ENCODE measurements around the gene CABP2.

Gene CABP2

DNA sequence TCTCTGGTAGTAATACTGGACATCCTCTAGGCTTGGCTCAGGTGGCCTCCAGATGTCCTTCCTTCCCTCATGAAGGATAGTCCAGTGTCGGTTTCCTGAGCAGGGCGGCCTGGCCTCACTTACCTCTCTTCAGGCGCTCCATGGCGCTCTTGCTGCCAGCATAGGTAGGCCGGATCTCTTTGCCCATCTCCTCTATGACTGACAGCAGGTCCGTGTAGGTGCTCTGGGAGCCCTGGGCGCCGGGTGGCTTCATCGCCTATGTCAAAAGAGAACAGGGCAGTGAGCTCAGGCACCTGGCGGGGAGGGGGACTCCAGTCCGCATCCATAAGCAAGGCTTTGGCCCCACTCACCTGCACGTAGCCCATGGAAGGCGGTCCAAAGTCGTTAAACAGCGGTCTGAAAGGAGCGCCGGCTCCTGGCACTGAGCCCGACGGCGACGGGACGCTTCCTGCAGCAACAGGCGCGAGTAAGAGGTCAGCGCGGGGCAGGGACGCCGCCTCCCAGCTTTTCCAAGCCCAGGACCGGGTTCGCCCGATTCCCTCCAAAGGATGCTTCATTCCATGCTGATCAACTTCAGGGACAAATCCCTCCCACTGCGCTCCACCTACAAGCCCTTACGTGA lies 15.9 kb downstream of the CABP2 start:
- DNase-seq: no peak

DNA sequence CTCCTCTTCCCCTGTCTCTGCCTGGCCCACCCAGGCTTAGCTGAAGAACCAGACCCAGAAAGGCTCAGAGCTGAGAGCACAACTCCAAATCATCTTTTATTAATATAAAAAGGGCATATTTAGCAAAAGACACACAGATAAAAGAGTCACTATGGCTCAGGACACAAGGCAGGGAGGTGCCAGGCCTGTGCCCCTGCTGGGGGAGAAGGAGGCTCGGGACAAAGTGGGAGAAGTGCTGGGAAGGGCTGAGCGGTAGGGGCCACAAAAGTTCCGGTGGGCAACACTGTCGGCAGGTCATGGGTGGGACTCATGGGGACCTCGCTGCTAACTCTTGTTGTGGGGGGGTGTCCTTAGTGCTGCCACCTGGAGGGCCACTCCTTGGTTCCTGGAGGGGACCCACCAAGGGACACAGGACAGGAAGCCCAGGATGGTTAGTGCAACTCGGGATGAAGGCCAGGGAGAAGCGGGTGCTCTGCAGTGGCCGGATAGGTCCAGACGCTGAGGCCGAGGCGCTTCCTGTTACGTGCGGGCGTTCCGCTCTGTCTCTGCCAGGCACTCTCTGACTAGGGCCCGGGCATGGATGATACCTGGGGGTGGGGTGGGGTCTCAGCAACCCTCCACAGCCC lies 16.7 kb downstream of the CABP2 start:
- DNase-seq: no peak

DNA sequence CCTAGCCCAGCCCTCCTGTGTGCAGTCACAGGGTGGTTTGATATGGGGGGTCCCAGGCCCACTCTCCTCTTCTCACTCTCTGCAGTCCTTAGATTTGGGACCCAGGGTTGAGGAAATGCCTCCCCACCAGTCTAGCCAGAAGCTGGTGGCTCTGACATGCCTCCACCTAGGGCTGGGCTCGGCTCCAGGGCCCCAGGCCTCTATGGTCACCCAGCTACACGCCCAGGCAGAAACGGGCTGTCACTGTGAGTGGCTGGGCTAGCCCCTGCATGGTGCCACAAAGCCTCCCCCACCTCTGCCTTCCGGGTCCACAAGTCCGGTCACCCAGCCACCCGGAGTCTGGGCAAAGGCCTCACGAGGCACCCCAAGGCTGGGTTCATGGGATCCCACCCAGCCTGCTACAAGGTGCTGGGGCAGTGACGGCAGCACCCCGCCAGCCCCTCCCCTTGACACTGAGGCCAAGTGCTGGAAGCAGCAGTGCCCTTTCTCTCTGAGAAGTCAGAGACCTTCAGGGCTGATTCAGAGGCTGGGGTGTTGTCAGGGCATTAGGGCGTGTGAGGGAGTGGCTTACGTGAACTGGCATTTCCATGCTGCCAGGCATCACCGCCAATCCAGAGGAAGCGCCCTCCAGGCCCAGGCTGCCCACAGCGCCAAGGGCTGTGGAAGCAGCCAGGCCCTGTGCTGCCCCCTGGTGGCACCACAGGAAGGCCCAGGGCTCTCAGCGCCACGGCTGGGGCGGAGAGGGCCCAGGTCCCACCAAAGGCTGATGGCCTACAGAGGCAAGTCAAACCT lies 17.4 kb downstream of the CABP2 start:
- DNase-seq: peak; percentile 84

DNA sequence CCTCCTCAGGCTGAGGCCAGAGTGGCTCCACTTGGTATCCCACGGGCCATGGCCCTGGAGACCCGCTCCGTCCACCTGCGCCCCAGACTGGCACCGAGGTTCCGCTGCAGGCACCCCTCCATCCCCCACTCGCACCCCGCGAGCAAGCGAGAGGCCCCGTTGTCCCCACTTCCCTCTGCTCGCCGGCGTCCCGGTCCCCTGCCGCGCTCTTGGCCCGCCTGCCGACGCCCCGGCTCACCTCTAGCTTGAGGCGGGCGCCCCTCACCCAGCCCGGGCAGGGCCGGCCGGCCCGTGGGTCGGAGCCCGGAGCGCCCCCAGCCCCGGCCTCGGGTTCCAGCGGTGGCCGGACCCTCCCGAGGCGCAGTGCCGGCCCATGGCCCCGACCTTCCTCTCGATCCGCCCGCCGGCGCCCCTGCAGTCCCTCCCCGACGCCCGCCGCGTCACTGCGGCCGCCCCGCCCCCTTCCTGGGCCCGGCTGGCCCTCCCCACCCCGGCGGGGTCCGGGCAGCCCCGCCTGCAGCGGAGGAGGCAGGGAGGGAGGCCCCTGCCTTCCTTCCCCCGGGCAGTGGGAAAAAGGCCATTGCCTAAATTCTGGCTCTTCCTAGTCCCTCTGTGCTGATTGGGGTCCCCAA lies 18.2 kb downstream of the CABP2 start, which contains the start of gene PITPNM1:
Gene PITPNM1, minus strand, starts transcription at position 414 of the 632 bp plus-strand sequence. CDS start 1,183 bp downstream, outside the sequence.
- peak; percentile 78 for DNase-seq

DNA sequence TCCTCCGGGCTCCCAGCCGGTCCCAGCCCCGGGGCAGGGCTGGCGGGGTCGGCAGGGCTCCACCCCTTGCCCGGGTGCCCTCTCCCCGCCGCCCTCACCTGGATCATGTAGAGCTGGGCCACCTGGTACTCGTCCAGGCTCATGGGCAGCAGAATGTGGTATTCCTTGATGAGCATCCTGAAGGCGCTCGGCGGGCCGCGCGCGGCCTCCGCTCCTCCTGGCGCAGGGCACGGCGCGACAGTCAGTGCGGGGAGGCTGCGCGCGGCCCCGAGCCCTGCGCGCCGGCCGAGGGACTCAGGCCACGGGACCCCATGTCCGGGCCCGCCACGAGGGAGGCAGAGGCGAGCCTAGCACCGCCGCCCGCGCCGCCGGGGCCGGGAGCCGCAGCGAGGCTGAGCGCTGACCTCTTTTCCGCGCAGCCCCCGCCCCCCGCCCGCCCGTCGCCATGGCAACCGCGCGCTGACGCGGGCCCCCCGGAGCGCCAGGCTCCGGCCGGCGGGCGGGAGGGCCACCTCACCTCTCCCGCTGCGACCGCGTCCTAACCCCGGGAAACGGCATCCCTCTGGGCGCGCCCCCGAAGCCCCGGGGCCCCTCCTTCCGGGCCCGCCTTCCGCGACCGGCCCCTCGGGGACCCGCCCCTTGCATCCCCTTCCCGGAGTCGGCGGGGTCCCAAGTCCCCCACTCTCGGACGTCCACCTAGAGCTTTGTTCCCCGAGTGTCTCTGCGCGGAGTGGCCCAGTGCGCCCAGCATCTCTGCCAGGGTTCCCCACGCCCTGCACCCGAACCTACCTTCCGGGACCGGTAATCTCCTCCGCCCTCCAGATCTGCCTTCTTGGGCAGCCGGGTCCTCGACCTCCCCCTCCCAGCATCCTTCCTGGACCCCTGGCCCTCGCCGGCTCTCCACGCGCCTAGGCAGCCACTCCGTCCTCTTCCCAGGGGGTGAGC lies 19.0 kb downstream of the CABP2 start:
- DNase-seq: no peak

DNA sequence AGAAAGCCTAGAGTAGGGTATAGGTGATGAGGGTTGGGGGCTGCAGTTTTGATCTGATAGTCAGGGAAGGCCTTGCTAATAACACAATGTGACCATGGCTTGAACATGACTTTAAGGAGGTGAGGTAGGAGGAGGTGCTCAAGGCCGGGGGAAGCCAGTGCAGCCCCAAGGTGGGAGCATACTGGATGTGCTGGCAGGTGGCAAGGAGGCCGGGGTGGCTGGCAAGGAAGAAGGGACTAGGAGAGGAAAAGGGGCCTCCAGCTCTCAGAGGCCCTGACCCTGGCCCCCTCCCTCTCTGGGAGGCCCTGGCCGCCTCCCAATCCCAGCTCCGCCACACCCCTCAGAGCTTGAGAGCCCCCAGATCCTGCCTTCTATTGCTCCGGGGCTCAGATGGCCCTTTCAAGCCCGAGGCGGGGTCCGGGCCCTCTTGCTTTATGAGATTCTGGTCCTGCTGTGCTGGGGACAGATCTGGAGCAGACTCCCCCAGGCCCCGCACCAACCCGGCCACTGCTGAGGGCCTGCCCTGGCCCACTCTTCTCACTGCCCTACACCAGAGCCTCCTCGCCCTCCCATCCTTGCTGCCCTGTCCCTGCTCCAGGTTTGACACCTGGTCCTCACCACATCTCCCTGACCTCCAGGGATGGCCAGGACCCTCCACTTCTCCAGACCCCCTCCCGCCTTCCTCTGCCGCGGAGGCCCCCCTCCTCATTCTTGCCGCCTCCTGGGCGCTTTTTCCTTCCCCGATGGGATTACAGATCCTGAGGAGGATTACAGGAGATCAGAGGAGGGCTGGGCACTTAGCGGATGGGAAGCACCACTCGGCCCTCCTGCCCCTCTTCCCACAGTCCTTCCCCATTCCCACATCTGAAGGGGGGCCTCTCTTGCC lies 19.9 kb downstream of the CABP2 start:
- no peak for DNase-seq

DNA sequence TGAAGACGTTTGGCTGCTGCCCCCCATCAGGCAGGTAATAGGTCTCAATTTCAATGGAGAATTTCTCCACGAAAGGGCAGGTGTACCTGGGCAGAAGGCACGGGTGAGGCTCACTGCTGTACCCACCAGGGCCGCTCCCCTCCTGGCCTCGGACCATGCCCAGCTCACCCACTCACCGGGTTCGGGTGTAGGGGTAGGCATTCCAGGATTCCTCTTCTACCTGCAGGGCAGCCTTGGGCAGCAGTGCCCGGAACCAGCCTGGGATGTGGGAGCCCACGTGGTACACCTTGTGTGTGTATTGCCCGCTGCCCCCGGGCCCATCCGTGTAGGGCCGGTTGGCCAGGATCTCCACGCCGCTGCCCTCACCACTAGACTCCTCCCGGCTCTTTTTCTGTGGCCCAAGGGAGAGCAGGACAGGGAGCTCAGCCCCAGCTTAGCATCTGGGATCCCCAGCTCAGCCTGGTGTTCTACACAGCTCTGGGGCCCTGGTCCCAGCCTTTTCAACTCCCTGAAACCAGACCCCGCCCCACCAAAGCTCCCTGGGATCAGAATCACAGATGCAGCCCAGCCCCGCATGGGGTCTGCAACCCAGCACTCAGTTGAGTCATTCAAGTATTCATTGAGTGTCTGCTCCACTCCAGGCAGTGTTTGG lies 20.8 kb downstream of the CABP2 start:
- DNase-seq: peak; percentile 24

DNA sequence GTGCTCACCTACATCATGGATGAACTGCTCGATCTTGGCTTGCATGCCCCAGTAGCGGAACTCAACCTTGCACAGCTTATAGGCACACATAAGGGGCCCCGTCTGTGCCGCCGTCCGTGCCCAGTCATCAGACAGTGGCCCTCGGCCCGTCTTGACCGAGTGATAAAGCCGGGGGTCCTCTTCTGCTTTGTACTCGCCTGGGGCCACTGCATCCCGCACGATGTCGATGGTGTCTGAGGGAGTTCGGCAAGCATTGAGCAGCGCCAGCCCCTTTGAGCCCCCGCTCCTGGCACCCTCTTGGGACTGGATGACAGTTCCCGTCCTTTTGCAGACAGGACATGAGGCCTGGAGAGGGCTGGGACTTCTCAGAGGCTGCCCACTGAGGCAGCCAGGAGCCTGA lies 21.4 kb downstream of the CABP2 start:
- DNase-seq: peak; percentile 26

DNA sequence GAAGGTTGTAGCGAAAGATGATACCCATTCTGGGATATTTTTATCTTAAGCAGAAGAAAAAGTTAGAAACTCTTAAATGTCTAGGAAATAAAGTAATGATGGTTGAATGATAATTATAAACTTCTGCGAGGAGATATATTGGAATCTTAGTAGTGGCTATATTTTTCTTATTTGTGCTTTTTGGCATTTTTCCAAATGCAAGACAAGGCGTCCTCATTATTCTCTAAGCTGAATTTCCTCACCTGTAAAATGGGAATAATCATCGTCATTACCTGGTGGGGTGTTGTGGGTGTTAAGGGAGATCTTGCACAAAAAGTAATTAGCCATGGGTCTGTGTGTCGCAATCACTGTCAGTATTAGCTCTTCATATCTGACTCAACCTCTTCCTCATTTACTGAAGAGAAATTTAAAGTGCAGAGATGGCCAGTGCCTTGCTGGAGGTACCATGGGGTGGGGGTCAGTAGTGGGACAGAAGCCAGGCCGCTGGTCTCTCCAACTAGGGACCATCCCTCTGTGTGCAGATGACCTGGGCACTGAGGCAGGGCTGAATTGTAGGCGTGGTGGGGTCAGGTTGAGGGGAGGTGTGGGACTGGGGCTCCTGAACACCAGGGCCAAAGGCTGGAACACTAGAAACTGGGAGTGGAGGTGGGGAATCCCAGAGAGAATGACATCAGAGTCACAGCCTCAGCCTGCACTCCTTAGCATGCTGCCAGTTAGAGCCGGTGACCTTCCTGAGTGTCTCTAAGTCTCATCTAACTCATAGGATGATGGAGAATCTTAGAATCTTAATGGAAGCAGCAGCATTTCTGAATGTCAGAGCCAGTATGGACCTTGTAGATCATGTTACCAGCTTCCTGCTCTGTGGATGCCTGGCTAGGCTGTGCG lies 22.2 kb downstream of the CABP2 start:
- DNase-seq: peak; percentile 17

DNA sequence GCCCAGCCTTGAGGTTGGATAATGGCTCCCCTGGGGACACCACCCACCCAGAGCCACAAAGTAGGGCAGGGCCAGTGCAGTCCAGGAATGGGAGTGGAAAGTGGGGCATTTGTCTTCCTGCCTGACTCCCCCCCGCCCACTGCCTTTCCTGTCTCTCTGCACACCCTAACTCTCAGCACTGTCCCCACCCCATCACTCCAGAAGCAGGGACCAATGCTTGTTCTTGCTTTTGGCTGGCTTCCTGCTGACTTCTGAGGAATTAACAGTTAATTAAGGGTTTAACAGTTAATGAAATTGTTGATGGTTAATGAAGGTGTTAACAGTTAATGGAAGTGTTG lies 22.8 kb downstream of the CABP2 start:
- DNase-seq: peak; percentile 38

DNA sequence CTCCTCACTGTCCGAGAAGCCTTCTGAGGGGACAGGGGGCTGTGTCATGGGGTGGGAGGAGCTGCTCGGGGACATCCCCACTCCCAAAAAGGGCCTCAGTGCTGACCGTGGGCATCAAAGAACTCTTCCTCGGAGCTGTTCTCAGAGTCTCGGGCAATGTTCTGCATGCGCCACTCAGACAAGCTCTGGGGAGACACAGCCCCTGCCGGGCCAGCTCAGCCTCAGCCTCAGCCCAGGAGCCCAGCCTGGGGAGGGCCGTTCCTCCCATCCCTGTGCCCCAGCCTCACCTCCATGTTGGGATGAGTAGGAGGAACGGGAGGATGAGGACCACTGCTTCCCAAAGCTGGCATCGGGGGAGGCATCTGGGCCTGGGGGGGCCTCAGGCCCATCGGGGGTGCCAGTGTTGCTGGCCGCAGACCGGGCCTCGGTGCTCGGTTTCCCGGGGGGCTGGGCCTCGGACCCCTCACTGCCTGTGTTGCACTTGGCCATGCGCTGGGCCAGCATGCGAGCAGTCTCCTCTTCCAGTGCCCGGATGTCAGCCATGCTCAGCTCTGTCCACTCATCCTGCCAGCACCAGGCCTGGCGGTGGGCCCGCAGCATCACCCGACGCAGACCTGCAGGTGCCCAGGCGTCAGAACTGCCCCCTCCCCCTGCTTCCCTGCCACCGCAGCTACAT lies 23.3 kb downstream of the CABP2 start:
- DNase-seq: peak; percentile 28

DNA sequence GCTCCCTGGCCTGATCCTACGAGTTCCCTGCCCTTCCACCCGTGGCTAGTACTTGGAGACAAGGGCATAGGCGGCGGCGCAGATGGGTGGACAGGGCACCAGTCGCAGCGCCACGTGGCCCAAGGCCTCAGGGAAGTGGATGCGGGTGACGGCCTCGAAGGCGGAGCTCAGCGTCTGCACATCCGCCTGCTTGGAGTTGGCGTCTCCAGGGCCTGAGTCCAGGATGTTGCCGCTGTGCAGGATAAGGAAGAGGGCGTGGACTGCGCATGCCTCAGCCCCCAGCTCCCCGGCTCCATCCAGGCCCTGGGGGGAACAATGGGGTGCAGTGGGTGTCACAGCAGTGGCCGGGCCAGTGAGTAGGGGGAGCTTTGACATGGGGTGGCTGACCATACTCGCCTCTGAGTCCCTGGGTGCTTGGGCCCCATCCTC lies 24.7 kb downstream of the CABP2 start:
- DNase-seq: no peak

DNA sequence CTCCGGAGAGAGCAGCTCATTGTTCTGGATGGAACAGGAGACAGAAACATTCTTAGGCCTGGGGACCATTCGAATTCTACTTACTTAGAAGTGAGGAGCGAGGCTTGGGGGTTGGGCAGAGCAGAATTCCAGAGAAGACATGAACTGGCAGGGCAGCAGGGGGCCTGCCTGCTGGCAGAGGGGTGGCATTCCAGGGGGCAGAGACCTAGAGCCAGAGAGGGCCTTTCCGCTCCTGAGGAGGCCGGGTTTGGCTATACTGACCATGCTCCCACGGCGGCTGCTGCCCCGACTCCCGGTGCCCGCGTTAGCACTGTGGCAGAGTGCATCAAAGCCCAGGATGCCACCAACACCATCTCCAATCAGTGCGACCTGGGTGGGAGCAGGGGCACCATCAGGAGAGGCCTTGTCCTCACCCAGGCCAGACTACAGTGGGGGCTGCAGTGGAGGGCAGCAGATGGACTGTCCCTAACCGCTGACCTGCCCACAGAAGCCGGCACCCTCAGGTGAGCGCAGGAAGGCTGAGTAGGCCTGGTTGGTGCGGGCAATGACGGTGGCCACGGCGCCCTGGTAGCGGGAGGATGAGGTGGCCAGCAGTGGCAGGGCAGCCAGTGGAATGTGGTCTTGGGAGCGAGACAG lies 25.5 kb downstream of the CABP2 start:
- no peak for DNase-seq

DNA sequence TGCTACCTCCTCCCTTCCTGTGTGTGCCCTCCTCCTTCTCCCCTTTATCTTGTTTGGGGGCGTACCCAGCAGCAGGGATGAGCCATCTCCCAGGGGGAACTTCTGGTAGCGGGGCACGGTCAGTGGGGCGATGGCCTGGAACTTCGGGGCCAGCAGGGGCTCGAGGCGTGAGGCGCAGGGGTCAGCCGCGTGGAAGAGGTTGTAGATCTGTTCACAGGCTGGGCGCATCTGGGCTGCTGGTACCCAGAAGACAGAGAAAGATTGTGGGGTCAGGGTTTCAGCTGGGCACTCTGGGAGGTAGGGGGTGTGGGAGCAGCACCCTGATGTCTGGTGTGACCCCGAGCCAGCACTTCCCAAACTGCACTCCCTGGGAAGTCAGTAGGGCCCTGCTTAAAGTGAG lies 27.1 kb downstream of the CABP2 start:
- DNase-seq: no peak

DNA sequence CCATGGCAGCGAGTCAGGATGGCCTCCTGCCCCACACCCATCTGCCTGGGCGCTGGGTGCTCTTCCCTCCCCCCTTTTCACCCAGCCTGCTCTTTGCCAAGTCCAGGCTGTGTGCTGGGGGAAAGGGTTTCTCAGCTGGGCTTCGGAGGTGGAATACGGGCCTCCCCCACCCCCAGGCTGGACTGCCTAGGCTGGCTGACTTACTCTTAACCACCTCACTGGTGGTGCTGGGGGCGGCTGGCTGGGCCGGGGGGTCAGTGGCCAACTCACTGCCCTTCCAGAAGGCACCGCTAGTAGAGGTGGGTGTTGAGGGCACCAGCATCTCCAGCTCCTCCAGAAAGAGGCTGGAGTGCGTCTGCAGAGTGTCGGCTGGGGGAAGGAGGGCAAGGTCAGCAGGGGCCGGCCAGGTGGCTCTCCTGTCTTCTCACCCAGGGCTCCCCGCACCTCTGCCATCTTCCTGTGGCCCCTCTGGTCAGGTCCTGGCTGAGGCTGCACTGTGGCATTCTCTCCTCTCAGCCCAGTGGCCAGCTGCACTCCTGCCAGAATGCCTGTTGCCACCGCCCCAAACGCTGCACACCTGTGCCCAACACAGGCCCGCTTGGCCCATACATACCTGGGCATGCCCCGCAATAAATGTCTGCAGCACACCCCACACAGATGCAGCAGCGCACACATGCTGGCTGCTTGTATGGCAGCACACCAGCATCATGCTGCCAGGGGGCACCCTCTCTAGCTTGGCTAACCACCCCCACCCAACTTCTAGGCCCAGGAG lies 27.8 kb downstream of the CABP2 start:
- DNase-seq: no peak

DNA sequence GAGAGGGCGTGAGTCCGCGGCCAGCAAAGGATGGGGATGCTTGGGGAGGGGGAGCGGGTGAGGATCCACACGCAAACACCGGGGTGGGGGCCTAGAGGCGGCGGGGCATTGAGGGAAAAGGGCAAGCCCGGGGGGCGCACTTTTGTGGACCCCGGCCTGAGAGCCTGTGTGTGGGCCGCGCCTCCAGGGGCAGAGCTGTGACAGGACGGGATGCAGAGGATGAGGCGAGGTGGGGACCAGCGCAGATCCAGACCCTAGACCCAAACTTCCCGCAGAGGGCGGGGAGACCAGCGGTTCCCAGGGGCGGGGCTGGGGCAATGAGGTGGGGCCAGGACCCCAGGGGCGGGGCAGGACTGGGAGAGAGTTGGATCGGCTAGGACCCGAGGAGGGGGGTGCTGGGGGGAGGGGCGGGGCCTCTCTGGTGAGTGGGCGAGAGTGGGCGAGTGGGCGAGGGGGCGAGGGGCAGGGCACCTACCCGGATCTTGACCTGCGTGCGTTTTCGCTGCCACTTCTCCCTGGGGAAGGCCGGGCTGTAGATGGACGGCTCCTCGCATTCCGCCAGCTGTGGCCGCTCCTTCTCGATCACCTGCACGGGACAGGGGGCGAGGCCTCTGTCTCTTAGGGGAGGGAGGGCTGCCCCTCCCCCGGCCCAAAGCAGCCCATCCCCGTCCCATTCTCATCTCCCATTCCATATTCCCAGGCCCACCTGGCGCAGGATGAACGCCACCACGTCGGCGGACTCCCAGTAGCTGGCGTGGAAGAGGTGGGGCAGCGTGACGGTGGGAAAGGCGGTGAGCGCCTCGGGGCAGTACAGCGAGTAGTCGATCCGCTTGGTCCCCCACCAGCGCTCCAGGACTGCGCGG lies 28.6 kb downstream of the CABP2 start:
- no peak for DNase-seq
